H54 (cell line): ENCODE results near the gene PIAS4.
"Not testable (repeated sequence)": the region's sequence is repeated elsewhere in the genome, so short reads cannot be mapped to it uniquely, and the experiment has no call there.

Experiments used
- DNase-seq: peaks from one replicate; pipeline ENCODE4 v3.0.0; 2011; ENCODE audit warnings: low spot score, mixed read lengths; ENCODE audit not compliant: insufficient read length
- FAIRE-seq: peaks from 3 replicates; lab custom pipeline; 2011; peaks lifted over from hg19 to GRCh38; lab: Jason Lieb, UNC
- POLR2A ChIP-seq: IDR thresholded peaks from 2 replicates; pipeline ENCODE4 v1.6.1; 2011; ENCODE audit warnings: low read depth, mild to moderate bottlenecking, low read length

The PIAS4 gene

DNA sequence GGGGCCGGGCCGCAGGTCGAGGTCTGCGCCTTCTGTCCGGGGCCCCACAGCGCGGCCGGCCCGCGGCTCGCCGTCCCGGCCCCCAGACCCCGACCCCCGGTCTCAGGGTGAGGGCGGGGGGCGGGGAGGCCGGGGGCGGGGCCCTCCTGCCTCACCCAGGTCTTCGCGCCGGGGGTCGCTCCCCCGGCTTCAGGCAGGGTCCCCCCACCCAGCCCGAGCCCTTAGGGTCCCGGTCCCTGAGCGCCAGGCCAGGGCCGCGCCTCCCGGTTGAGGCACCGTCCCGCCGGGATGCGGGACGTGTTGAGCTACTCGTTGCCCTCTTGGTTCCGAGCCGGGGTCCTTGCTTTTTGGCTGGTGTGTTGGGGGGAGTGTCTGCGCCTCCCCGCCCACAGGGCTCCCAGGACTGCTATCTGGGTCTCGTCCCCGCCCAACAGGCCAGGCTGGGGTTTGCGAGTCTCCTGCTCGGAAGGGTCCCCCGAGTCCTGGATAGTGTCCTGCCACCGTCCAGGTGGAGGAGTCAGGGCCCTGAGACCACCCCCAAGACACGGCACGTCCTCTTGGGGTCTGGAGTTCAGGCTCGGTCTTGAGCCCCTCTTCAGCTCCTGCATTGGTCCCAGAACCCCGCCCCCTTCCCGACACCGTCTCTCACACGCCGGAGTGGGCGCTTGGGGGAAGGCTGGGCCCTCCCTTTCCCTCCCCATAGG, 452 bp downstream of the PIAS4 start:
- no peak for TF ChIP-seq POLR2A
- FAIRE-seq (no peak), DNase-seq (no peak)

DNA sequence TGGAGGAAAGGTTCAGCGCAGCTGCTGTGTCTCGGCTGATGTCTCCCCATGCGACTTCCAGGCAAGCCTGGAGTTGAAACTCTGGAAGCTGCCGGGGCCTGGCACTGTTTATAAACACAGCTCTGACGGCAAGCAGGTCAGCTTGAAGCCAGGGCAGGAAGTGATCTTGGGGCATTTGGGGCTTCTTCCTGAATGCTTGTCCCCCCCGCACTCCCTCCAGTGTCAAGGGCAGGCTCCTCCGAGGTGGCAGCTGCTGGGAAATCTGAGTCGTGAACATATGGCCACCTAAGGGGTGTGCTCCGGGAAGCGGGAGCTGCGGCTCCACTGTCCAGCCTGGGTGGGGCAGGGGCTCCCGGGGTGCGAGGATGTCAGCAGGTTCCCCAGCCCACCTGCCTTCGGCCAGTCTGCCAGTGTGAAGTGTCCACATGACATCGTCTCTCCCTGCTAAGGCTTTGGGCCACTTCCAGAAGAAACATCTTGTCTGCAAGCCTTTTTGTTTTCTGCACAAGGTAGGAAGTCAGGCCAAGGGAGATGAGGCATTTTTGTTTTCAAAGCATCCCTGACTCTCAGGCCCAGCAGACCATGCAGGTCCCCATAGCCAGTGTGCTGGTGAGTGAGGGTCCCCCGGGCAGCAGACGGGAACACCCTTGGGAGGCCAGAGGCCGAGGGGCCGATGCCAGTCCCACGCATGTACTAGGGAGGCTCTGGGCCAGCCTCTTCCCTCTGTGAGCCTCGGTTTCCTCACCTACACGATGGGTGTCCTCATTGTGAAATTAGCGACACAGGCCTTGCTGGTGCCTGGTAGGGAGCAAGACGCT, 2.7 kb downstream of the PIAS4 start:
- TF ChIP-seq POLR2A, result no peak
- no peak for FAIRE-seq
- no peak for DNase-seq

DNA sequence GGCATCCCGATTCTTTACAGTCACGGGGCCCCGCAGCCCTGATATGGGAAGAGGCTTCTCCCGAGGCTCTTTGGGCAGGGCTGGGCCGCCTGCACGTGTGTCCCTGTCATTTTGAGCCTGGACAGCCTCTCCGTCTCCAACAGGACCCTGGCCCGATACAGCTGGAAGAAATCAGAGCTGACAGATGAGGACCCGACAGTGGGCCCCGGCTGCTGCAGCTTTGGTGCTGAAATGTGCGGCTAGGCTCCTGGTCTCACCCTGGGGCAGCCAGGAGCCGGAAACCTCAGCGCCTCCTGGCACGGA, 3.2 kb downstream of the PIAS4 start:
- FAIRE-seq (no peak), DNase-seq (no peak)
- TF ChIP-seq POLR2A, result no peak

DNA sequence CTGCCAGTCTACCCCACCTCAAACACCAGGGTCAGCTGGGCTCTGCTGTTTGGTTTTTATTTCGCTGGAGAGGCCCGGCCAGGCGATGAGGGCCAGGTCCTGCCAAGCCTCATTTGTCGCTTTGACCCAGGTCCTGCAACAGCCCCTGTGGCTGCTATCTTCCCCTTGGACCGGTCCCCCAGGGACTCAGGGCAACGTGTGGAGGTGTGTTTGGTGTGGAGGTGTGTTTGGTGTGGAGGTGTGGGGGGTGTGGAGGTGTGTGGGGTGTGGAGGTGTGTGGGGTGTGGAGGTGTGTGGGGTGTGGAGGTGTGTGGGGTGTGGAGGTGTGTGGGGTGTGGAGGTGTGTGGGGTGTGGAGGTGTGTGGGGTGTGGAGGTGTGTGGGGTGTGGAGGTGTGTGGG, 3.9 kb downstream of the PIAS4 start:
- DNase-seq, FAIRE-seq: not testable (repeated sequence)

DNA sequence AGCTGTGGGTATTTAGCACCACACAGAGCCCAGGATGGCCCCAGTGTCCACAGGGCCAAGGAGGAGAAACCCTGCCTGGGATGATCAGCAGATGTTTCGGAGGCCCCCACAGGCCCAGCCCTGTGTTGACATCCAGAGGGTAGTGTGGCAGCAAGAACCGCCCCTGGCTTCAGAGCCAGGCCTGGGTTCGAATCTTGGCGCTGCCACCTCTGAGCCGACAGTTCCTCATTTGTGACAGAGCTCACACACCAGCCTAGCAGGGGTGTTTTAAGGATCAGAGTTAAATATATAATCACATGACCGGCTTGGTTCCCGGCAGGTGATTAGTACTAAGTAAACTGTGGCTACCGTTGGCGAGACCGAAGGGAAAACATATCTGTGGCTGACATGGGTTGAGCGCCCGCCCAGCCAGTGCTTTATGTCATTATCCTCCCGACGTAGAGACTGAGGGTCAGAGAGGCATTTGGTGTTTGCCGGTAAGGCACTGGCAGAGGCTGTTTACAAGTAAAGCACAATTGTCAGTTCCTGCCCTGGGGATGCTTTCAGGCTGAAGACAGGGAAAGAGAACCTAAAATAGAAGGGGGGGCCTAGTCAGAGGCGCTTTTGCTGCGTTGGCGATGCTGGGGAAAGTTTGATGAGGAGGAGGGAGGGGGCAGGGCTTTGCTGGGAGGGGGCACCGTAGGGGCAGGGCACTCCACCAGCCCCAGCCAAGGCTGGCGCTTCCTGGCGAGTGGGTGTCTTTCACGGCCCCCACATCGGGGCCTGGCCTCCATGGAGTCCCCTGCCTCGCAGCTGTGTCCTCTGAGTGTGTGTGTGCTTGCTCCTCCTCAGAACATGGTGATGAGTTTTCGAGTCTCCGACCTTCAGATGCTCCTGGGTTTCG, 4.8 kb downstream of the PIAS4 start:
- no peak for TF ChIP-seq POLR2A
- DNase-seq (no peak), FAIRE-seq (no peak)

DNA sequence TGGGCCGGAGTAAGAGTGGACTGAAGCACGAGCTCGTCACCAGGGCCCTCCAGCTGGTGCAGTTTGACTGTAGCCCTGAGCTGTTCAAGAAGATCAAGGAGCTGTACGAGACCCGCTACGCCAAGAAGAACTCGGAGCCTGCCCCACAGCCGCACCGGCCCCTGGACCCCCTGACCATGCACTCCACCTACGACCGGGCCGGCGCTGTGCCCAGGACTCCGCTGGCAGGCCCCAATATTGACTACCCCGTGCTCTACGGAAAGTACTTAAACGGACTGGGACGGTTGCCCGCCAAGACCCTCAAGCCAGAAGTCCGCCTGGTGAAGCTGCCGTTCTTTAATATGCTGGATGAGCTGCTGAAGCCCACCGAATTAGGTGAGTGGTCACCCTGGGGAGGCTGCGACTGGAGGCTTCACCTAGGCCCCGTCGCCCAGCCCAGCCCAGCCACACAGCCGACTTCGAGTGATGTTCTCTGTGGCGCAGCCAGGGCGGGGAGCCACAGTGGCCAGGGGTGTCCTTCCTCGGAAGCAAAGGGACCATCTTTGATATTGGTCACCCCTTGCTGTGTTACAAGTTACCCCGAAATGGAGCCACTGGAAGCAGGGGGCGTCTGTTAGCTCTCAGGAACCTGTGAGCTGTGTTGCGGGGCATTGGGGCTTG, 5.6 kb downstream of the PIAS4 start:
- no peak for FAIRE-seq
- TF ChIP-seq POLR2A, result no peak

DNA sequence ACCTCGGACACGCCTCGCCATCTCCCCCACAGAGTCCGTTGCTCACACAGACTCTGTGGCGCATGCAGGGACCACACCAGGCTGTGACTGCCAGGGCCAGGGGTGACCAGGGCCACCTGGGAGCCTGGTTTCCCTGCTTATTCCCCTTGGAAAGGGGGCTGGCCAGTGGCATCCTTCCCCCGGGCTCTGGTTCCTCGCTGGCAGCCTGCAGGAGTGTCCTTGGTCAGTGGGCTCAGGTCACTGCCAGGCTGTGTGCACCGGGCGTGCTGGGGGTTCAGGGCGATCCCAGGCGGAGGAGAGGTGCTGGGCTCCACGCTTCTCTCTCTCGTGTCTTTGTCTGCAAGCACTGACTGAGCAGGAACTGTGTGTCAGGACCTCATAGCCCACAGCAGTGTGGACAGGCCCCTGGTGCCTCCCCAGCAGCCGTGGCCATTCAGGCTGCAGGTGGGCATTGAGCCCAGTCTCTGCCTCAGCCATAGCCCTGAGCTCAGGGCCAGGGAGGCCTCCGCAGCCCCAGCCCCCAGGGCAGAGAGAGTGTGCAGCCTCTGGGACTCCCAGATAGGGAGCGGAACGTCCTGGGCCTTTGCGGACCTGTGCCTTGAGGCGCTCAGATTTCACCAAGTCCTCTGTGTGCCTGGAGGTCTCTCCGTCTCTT, 6.5 kb downstream of the PIAS4 start:
- TF ChIP-seq POLR2A, result no peak
- FAIRE-seq (no peak), DNase-seq (no peak)

More for the DNA sequence above, 5.6 kb downstream of the PIAS4 start:
- DNase-seq, result no peak

DNA sequence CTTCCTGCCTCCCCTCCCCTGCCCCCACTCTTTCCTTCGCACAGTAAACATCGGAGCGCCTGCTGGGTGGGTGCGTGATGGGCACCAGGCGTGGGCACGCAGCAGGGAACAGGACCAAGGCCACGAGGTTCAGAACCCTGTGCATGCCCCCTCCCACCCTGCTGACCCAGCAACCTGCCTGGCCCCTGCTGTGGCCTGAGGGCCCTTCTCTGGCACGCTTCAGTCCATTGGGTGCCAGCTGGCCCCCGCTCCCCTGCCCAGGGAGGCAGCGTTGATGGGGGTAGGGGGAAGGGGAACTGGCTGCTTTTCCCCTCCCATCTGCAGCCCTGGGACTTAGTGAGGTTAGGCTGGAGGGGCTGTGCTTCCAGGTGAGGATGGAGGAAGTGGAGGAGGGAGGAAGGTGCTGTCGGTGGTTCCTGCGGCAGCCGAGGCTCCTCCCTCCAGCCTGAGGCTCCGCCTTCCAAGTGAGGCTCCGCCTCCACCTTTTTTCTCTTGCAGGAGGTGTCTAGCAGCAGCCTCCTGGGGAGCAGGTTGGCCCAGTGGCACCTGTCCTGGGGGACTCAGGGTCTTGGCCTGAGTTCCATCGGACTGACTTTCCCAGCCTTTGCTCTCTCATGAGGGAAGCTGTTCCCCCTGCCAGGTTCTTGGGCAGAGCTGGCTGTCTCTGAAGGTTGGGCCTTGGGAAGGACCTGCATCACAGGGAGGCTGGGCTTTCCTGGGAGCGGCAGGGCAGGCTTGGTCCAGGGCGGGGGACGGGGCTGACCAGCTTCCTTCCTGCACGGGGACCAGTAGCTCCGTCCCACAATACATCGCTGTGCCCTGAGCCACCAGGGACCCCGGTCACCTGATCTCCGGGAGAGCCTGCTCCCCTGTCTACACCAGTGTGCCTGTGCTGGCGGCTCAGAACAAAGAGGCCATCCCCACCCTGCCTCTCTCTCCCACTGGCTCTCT, 7.3 kb downstream of the PIAS4 start:
- no peak for FAIRE-seq
- no peak for DNase-seq

DNA sequence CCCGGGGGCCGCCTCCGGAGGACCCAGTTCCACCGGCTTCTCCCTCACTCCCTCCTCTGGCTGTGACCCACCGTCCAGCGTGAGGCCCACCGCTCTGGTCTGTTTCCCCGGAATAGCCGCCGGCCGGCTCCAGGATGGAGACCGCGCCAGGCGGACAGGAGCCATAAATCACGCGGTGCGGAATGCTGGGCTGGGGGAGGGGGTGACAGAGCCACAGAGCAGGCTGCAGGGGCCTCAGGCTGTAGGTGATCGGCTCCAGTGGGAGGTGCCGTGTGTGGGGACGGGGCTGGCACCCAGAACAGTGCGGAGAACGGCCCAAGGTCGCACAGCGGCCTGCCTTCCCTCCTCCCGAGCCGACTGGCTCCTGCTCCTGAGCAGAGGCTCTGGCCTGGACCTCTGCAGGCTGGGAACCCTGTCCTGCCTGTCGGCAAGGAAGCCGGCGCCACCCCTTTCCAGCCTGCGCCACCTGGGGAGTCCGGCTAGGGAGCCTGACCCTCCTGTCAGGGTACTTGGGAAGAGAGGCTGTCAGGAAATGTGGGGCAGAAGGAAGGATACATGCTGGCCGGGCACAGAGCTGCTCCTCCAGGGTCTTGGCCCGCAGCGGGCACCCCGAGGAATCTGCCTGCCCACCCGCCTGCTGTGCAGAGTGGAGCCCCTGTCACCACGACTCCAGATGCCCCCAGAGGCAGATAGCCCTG, 8.3 kb downstream of the PIAS4 start:
- no peak for TF ChIP-seq POLR2A
- no peak for DNase-seq
- FAIRE-seq, result no peak

More for the DNA sequence above, 7.3 kb downstream of the PIAS4 start:
- TF ChIP-seq POLR2A, result no peak

DNA sequence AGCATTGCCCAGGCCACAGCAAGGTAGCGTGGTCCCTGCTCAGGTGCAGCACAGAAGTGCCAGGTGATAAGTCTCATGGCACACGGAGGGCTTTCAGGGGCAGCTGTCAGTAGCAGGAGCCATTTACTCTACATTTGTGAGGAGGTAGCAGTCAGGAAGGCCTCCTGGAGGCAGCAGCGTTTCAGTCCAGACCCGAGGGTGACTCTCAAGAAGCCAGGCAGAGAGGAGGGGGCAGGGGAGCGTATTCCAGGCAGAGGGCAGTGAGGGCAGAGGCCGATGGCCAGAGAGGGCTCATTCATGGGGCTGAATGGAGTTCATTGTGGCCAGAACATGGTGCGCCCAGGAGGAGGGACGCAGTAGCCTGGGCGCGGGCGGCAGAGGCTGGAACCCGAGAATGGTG, 8.9 kb downstream of the PIAS4 start:
- no peak for TF ChIP-seq POLR2A
- FAIRE-seq (no peak), DNase-seq (no peak)

DNA sequence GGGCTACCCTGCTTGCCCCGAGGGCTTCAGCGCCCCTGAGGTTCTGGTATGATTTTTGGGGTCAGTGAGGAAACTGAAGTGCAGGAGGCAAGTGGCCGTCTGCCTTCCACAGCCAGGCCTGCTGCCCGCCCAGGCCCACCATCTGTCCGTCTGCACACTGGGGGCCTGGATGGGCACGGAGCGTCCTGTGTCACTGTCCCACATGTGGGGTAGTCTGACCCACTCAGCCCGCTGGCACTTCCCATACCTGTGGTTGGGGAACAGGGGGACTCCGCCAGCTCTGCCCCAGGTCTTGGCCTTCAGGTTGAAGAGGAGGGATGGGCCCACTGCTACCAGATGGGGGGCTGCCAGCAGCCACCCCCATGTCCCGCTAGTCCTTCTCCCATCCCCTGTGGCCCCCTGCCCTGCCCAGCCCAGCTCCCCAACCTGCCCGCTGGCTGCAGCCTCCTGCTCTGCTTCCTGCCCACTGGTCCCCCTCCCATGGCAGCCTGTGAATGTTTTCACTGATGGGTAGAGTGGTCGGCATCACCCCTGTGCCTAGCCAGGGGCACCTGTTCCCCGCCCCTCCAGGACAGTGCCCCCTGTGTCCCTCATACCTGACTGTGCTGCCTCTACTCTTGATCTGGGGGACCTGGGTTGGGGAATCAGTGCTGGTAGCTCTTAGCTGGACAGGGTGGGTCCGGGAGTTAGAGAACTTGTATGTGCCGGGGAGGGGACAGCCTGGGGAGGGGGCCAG, 9.5 kb downstream of the PIAS4 start:
- DNase-seq, result no peak

More for the DNA sequence above, 9.5 kb downstream of the PIAS4 start:
- no peak for TF ChIP-seq POLR2A
- no peak for FAIRE-seq
